Astrocyte of the spinal cord (primary cell): Measurements from ENCODE around the gene SKP1.

Source experiments
- DNase-seq: peaks from one replicate; pipeline ENCODE4 v3.0.0; 2011; ENCODE audit warnings: low read depth, low spot score
- H3K4me3 ChIP-seq: 2 replicates; pipeline ENCODE4 v1.5.1; 2011; ENCODE audit warnings: low read depth, mild to moderate bottlenecking, low read length, moderate library complexity
- in situ Hi-C: cut with HindIII; loops from 2 replicates; pipeline ENCODE4 v1.10.0; 2017; ENCODE audit warnings: low sequenced_read_pairs
- TF ChIP-seq, protein P1 (sequence below): IDR thresholded peaks from 2 replicates; pipeline ENCODE4 v1.5.1; 2012; ENCODE audit warnings: low read depth, mild to moderate bottlenecking, low read length, inconsistent platforms

The SKP1 gene

DNA sequence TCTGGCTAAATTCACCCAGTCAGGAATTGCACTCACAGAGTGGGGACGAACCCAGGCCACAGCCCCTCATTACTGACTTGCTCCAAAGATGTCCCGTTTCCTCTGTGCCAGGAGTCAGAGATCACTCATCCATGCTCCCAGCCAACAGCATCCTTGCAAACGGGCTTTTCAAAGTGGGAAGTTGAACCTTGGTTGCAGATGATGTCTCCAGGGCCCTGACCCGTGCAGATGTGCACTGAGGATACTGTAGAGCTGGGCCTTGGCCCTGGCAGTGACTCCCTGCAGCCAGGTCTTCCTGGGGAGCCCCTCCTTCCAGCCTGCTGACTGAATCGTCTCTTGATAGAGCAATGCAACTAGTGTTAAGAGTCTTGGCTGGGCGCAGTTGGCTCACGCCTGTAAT, 40.0 kb downstream of the SKP1 start:
- TF ChIP-seq, protein P1, sequence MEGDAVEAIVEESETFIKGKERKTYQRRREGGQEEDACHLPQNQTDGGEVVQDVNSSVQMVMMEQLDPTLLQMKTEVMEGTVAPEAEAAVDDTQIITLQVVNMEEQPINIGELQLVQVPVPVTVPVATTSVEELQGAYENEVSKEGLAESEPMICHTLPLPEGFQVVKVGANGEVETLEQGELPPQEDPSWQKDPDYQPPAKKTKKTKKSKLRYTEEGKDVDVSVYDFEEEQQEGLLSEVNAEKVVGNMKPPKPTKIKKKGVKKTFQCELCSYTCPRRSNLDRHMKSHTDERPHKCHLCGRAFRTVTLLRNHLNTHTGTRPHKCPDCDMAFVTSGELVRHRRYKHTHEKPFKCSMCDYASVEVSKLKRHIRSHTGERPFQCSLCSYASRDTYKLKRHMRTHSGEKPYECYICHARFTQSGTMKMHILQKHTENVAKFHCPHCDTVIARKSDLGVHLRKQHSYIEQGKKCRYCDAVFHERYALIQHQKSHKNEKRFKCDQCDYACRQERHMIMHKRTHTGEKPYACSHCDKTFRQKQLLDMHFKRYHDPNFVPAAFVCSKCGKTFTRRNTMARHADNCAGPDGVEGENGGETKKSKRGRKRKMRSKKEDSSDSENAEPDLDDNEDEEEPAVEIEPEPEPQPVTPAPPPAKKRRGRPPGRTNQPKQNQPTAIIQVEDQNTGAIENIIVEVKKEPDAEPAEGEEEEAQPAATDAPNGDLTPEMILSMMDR = no peak
- DNase-seq = no peak
- H3K4me3 ChIP-seq = no peak overlapping the region
- in situ Hi-C loops = no loop called here

DNA sequence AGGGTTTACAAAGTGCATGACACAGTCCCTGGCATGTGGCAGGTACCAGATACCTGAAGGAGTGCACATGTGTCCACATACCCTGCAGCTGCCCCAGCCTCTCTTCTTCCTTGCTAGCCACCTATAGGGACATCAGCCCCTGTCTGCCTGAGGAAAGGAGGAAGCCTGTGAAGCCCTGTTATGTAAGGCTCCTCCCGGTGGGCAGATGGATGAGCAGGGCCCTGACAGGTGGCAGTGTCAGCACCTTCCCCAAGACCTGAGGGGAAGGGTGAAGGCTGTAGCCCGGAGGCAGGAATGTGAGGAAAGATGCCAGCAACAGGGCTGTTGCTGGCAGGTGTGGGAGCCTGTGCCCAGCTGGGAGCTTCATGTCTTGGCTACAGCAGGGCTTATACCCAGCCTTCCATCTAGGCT, 40.5 kb downstream of the SKP1 start:
- no peak for DNase-seq
- in situ Hi-C loops = no loop called here
- H3K4me3 ChIP-seq = no peak overlapping the region
- TF ChIP-seq, protein P1 = no peak

- in situ Hi-C loops = no loop called here
- no peak for DNase-seq
These were observed 41.6 kb downstream of the SKP1 start for GRCh38 chr5:134135091-134135655.

DNA sequence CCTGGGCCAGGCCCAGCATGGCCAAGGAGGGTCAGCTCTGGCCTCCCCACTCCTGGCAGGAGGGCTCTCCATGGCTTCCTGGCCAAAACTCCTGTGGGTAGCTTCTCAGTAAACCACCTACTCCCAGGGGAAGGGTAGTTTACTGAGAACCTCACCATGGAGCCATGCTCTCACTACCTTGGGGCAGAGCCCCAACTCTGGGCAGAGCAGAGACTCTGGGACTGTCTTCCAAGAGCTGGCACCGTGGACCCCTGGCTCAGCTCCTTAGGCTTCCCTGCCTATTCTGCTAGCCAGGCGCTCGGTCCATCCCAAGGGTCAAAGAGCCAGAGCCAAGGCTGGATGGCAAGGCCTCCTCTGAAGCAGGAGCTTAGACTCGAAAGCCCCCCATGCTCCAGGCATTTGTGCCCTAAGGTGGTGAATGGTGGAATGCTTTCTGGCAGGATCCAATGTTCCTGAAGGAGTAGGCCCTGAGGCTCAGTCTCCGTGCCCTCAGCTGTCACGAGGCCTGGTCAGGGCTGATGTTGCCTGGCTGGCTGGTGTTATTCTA, 42.7 kb downstream of the SKP1 start:
- no peak overlapping the region for H3K4me3 ChIP-seq
- no peak for DNase-seq
- TF ChIP-seq, protein P1 = no peak
- in situ Hi-C loops = no loop called here

More at GRCh38 chr5:134135091-134135655, 41.6 kb downstream of the SKP1 start:
- TF ChIP-seq, protein P1 = no peak
- H3K4me3 ChIP-seq = no peak overlapping the region

GRCh38 chr5:134133188-134133994, 43.4 kb downstream of the SKP1 start:
- in situ Hi-C loops = no loop called here
- TF ChIP-seq, protein P1 = no peak
- no peak for DNase-seq
- H3K4me3 ChIP-seq = no peak overlapping the region

DNA sequence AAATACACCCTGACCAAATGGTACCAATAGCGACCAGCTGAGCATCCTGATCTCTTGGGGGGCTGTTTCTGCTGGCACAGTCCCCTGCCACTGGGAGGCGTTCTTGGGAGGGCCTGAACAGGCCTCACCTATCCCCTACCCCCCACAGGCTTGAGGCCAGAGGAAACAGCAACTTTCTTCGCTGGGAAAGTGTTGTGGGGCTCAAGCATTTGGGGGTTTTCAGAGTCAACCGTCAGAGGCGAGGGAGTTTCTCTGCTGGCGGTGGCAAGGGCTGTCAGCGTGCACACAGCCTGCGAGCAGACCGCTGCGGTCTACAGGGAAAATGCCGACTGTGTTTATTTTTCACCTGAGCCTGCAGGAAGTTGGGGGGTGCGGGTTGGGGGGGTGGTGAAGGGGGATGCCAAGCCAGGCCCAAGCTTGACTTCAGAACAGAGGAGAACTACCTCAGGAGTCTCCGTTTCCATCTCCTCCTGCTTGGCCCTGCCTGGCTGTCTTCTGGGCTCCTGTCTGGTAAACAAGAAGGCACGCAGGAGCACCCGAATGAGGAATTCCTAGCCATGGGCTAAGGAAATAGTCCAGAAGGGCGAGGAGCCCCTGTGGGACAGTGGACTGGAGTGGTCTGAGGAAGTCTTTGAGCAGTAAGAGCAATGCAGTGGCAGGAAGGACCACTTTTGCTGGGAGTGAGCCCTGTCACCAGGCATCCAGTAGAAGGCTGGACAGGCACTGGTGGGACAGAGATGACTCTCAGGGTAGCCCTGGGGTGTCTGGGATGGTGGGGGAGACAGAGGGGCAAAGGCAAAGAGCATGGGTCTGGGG, 44.2 kb downstream of the SKP1 start:
- H3K4me3 ChIP-seq = no peak overlapping the region
- TF ChIP-seq, protein P1 = no peak
- in situ Hi-C loops = no loop called here
- no peak for DNase-seq
